SJSA1 (cell line): Measurements from ENCODE around the gene DIS3L2. TPM values are rescaled to one million over a fixed set of nuclear protein-coding genes. Genes with fewer than 3 reads are reported as not detected.

ENCODE experiments used
- DNase-seq, 2 experiments: peaks; one replicate each; pipeline ENCODE4 v3.0.0-alpha.2; 2015 to 2020; ENCODE audit warnings: low spot score in 2 of 2, low read depth in 1 of 2
- H3K27ac ChIP-seq: fragments of 250-450 bp; sonication (Bioruptor Pico); 2 replicates; pipeline ENCODE4 v1.5.1; 2020; ENCODE audit warnings: mild to moderate bottlenecking, moderate library complexity
- H3K27me3 ChIP-seq: fragments of 250-450 bp; sonication (Bioruptor Pico); replicated peaks from 2 replicates; pipeline ENCODE4 v1.5.1; 2020; ENCODE audit warnings: mild to moderate bottlenecking, moderate library complexity
- H3K36me3 ChIP-seq: fragments of 250-450 bp; sonication (Bioruptor Pico); 2 replicates; pipeline ENCODE4 v1.5.1; 2020; ENCODE audit warnings: mild to moderate bottlenecking
- H3K4me1 ChIP-seq: fragments of 250-450 bp; sonication (Bioruptor Pico); replicated peaks from 2 replicates; pipeline ENCODE4 v1.6.1; 2021; ENCODE audit warnings: mild to moderate bottlenecking
- H3K4me3 ChIP-seq: fragments of 250-450 bp; sonication (Bioruptor Pico); 2 replicates; pipeline ENCODE4 v1.5.1; 2020; ENCODE audit warnings: mild to moderate bottlenecking
- H3K9me3 ChIP-seq: fragments of 250-450 bp; sonication (Bioruptor Pico); replicated peaks from 2 replicates; pipeline ENCODE4 v1.5.1; 2020; ENCODE audit warnings: mild to moderate bottlenecking
- total RNA-seq: library from RNA; depleted of rRNA; stranded (reverse); fragments of >200 nt; shearing (Covaris generic); gene quantifications from 2 replicates; pipeline ENCODE4 v1.2.3, GENCODE V29; 2014

DIS3L2 gene
- total RNA-seq, 1 experiment from 2014 or later = 20.6 TPM

DNA sequence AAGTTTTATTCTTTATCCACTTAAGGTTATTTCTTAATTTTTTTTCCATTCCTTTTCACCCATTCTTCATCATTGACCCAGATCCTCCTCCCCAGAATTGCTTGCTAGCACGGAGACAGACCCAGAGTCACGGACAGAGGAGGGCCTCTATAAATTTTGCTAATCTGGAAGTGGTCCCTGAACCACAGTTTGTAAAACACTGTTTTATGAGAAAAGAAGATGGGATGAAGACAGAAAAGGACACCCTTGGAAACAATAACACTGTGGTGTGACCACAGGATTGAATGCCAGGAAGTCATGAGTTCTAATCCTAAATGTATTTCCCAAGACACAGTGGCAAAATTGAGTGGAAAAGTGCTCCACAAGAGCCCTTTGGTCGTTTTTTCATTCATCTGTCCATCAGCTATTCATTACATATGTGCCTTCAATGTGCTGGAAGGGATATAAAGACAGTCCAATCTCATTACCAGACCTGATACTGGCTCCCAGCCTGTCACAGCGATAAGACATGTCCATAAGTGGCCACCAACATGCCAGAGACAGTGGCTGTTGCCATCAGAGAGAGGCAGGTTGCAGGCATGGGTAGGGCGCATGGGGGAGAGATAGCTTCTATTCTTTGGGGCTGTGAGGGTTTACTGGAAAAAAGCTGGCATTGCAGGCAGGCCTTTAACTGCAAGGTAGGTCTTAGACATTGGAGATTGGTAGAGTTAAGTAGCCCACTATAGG is 241.8 kb downstream of the DIS3L2 start:
- no peaks in the 10 kb centered on the region for H3K36me3 ChIP-seq
- no peaks in the 10 kb centered on the region for H3K9me3 ChIP-seq
- no peaks in the 10 kb centered on the region for H3K4me1 ChIP-seq
- no peak overlapping the region for H3K27ac ChIP-seq
- H3K4me3 ChIP-seq = no peak overlapping the region
- H3K27me3 ChIP-seq = no peaks in the 10 kb centered on the region
- no peak for DNase-seq

DNA sequence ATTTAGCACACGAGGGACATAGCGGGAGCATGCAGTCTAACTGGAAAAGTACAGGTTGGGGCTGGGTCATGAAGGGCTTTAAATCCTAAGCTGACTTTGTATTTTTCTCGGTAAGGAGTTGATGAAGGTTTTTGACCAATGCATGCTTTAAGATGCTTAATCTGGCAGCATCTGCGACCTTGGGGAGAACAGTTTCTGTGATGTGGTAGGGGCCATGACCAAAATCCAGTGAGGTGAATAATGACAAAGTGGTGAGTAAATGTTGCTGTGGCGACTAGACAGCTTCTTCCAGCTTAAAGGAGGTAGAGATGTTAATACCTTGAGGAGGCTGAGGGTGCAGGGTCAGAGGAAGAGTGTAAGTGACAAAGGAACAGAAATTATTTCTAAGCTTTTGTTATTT is 242.4 kb downstream of the DIS3L2 start:
- H3K4me3 ChIP-seq = no peak overlapping the region
- H3K27ac ChIP-seq = no peak overlapping the region
- no peaks in the 10 kb centered on the region for H3K4me1 ChIP-seq
- H3K36me3 ChIP-seq = no peaks in the 10 kb centered on the region
- H3K27me3 ChIP-seq = no peaks in the 10 kb centered on the region
- DNase-seq = no peak
- H3K9me3 ChIP-seq = no peaks in the 10 kb centered on the region

DNA sequence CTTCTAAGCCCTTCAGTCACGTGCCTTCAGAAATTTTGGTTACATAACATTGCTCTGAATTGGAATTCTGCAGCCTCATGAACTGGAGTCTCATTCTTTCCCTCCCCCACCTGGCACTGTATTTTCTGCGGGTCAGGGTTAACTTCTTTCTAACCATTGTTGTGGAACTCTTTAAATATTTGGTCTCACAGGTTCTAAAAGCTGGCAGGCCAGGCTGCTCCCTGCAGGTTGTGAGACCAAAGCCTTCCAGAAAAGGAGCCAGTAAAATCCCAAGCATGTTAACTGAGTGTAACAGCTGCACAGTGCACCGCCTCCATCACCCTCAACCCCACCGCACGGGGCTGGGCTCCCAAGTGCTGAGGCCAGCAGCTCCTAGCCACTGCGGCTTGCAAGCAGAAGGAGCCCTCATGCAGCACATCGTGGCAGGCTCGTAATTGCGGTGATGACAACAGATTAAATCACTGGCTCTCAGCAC is 243.0 kb downstream of the DIS3L2 start:
- Histone ChIP-seq H3K9me3 (no peaks in the 10 kb centered on the region), H3K27me3 (no peaks in the 10 kb centered on the region), H3K27ac (no peak overlapping the region), H3K4me3 (no peak overlapping the region), H3K4me1 (no peaks in the 10 kb centered on the region), H3K36me3 (no peaks in the 10 kb centered on the region)
- no peak for DNase-seq

- Histone ChIP-seq H3K27ac (no peak overlapping the region), H3K4me1 (no peaks in the 10 kb centered on the region), H3K36me3 (no peaks in the 10 kb centered on the region), H3K9me3 (no peaks in the 10 kb centered on the region), H3K27me3 (no peaks in the 10 kb centered on the region), H3K4me3 (no peak overlapping the region)
- no peak for DNase-seq
Observed at GRCh38 chr2:232207174-232207573, 245.7 kb downstream of the DIS3L2 start.

- Histone ChIP-seq H3K27ac (no peak overlapping the region), H3K4me3 (no peak overlapping the region), H3K9me3 (no peaks in the 10 kb centered on the region), H3K27me3 (no peaks in the 10 kb centered on the region), H3K4me1 (peaks cover 5% of the 10 kb centered on the region; the same call in 1 of the 2 replicates), H3K36me3 (no peaks in the 10 kb centered on the region)
- DNase-seq = no peak
Observed at GRCh38 chr2:232210306-232210705, 248.8 kb downstream of the DIS3L2 start.

DNA sequence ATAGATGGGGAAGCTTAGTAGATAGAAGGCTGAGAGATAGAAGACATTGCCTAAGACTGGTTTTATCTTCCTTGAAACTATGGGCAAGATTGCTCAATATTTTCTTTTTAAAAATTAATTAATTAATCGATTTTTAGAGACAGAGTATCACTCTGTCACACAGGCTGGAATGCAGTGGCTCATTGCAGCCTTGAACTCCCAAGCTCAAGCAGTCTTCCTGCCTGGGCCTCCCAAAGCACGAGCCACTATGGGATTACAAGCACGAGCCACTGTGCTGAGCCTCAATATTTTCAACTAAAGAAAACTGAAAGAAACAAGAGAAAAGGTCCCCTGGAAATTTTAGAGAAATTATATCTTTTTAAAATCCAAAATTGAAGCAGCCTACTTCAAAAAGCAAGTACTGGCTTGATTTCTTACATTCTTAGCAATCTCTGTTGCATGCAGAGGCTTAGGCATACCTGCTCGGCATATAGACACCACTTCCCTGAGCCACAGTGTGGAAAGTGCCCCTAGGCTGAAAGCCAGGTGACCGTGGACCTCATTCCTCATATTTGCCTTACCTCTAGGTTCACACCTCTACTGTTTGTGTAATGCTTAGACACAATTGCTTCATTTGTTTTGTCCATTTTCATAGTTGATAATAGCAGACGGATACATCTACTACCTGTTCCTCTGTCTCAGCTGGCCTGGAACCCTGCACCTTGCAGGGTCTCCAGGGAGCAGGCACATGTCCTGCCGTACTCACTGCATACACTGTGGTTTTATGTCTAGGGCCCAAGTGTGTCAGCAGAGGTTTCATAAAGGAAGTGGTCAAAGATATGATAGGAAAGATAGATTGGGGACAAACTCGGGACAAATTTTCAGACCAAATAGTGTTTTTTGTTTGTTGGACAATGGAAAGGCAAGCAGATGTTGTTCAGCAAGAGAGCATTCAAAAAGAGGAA is 250.5 kb downstream of the DIS3L2 start:
- no peaks in the 10 kb centered on the region for H3K9me3 ChIP-seq
- no peak for DNase-seq

DNA sequence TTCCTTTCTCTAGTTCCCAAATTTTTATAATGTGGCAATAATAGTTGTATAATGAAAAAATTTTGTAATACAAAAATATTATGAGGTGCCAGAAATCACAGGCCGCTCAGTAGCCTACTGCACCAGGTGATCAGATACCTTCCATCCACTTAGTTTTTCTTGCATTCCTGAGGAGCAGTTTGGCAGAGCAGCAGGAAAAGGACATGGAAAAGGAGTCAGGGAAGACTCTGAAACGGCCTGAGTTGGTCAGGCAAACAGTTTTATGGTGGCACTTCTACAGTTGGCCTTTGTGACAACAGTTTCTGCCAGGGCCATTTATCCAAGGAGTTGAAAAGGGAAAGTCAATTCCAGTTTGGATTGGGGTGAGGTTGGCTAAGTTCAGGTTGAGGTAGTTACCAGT is 251.7 kb downstream of the DIS3L2 start:
- H3K4me3 ChIP-seq = no peak overlapping the region
- no peak for DNase-seq
- H3K36me3 ChIP-seq = no peaks in the 10 kb centered on the region
- no peaks in the 10 kb centered on the region for H3K9me3 ChIP-seq
- H3K27me3 ChIP-seq = no peaks in the 10 kb centered on the region
- no peak overlapping the region for H3K27ac ChIP-seq
- peaks cover 5% of the 10 kb centered on the region; the same call in 1 of the 2 replicates for H3K4me1 ChIP-seq

More for the DNA sequence above, 250.5 kb downstream of the DIS3L2 start:
- H3K27ac ChIP-seq = no peak overlapping the region
- H3K4me1 ChIP-seq = peaks cover 5% of the 10 kb centered on the region; the same call in 1 of the 2 replicates
- no peak overlapping the region for H3K4me3 ChIP-seq
- H3K36me3 ChIP-seq = no peaks in the 10 kb centered on the region
- no peaks in the 10 kb centered on the region for H3K27me3 ChIP-seq

DNA sequence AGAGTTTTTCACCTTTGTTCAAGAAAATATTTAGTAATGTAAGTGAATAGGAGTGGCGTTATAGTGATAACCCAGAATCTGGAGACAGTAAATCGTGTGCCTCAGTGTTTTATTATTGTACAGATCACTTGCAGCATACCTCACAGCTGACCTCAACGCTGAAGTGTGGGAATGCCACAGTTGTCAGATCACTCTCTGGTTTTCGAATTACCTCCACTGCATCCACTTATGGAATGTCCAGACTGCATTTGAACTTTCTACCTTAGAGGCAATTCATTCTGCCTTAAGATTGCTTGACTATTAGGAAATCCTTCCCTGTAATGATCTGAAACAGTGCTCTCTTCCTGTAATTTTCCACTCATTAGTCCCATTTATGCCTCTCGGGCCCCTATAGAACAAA is 252.5 kb downstream of the DIS3L2 start:
- Histone ChIP-seq H3K36me3 (no peaks in the 10 kb centered on the region), H3K27ac (no peak overlapping the region), H3K4me1 (peaks cover 5% of the 10 kb centered on the region; the same call in 1 of the 2 replicates), H3K4me3 (no peak overlapping the region), H3K27me3 (no peaks in the 10 kb centered on the region), H3K9me3 (no peaks in the 10 kb centered on the region)
- DNase-seq = no peak

DNA sequence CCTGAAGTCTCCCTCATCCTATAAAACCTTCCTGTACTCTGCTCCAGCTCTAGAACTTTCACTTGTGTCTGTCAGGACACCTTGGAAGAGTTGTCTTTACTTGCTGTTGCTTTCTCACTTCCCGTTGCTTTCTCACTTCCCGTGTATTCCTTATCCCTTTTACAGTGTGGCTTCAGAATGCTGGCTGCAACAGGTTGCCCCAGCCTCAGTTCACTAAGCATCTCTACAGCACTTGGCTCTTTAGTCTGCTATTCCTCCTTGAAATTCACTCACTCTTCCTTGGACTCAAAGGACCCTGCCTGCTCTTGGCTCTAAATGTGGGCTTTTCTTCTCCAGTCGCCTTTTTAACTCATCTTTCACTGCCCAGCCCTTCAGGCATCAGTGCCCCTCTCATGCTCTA is 254.5 kb downstream of the DIS3L2 start:
- Histone ChIP-seq H3K27ac (no peak overlapping the region), H3K4me3 (no peak overlapping the region), H3K4me1 (peaks cover 5% of the 10 kb centered on the region; the same call in 1 of the 2 replicates), H3K36me3 (no peaks in the 10 kb centered on the region), H3K9me3 (no peaks in the 10 kb centered on the region), H3K27me3 (no peaks in the 10 kb centered on the region)
- no peak for DNase-seq

GRCh38 chr2:232218778-232219495 is 257.4 kb downstream of the DIS3L2 start:
- Histone ChIP-seq H3K4me1 (peaks cover 5% of the 10 kb centered on the region; the same call in 1 of the 2 replicates), H3K36me3 (no peaks in the 10 kb centered on the region), H3K27ac (no peak overlapping the region), H3K4me3 (no peak overlapping the region), H3K27me3 (no peaks in the 10 kb centered on the region), H3K9me3 (no peaks in the 10 kb centered on the region)
- no peak for DNase-seq

- Histone ChIP-seq H3K36me3 (no peaks in the 10 kb centered on the region), H3K4me1 (peaks cover 2% of the 10 kb centered on the region; the same call in 1 of the 2 replicates), H3K27ac (no peak overlapping the region), H3K9me3 (no peaks in the 10 kb centered on the region), H3K27me3 (no peaks in the 10 kb centered on the region), H3K4me3 (no peak overlapping the region)
- no peak for DNase-seq
Observed at GRCh38 chr2:232219496-232219870, 258.0 kb downstream of the DIS3L2 start.

DNA sequence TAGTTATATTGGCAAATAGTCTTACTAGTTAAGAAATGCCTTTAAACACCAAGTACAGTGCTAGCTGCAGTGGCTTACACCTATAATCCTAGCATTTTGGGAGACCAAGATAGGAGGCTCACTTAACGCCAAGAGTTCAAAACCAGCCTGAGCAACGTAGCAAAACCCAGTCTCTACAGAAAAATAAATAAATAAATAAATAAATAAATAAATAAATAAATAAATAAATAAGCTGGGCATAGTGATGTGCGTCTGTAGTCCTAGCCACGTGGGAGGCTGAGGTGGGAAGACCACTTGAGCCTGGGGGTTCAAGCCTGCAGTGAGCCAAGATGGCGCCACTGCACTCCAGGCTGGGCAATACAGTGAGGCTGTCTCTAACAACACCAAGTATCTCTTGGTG is 258.4 kb downstream of the DIS3L2 start:
- no peak overlapping the region for H3K4me3 ChIP-seq
- H3K27me3 ChIP-seq = no peaks in the 10 kb centered on the region
- DNase-seq = no peak
- no peaks in the 10 kb centered on the region for H3K4me1 ChIP-seq
- H3K9me3 ChIP-seq = no peaks in the 10 kb centered on the region
- H3K36me3 ChIP-seq = no peaks in the 10 kb centered on the region
- no peak overlapping the region for H3K27ac ChIP-seq

DNA sequence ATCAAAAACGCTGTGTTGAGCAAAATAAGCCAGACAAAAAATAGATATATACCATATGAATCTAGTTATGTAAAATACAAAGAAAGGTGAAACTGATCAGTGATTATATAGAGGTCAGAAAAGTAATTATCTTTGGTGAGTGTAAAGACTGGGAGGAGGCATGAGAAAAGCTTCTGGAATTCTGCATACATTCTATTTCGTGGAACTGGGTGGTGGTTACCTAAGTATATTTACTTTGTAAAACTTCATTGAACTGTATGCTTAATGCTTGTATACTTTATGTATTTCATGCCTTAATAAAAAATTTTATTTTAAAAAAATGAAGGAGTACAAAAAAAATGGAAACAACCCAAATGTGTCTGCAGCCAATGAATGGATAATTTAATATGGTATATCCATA is 263.9 kb downstream of the DIS3L2 start:
- Histone ChIP-seq H3K9me3 (no peaks in the 10 kb centered on the region), H3K36me3 (no peaks in the 10 kb centered on the region), H3K27me3 (no peaks in the 10 kb centered on the region), H3K27ac (no peak overlapping the region), H3K4me3 (no peak overlapping the region), H3K4me1 (peaks cover 12% of the 10 kb centered on the region)
- no peak for DNase-seq
